SU-DHL-6 (cell line): Measurements from ENCODE around the gene MBD5.

Experiments used
- H2AFZ ChIP-seq: fragments of 200-600 bp; sonication (generic); 2 replicates; pipeline ENCODE4 v1.6.1; 2014; ENCODE audit warnings: low read depth, mild to moderate bottlenecking, moderate library complexity, mixed read lengths, antibody characterized with exemption, low read length; ENCODE audit not compliant: severe bottlenecking
- H3F3A ChIP-seq: fragments of 200-600 bp; shearing (Covaris generic); 2 replicates; pipeline ENCODE4 v1.6.0; 2016; ENCODE audit warnings: antibody characterized with exemption, mild to moderate bottlenecking; ENCODE audit not compliant: insufficient read depth
- H3K27ac ChIP-seq: fragments of 200-600 bp; sonication (generic); 2 replicates; pipeline ENCODE4 v1.5.1; 2016; ENCODE audit warnings: low read depth, mild to moderate bottlenecking, low read length, moderate library complexity, mixed read lengths
- H3K27me3 ChIP-seq: fragments of 200-600 bp; sonication (generic), shearing (Covaris generic); 2 replicates; pipeline ENCODE4 v1.6.0; 2014; ENCODE audit warnings: mild to moderate bottlenecking, low read length
- H3K36me3 ChIP-seq: fragments of 200-600 bp; sonication (generic); 2 replicates; pipeline ENCODE4 v1.6.1; 2014; ENCODE audit warnings: mild to moderate bottlenecking, low read length, mixed read lengths
- H3K4me2 ChIP-seq: fragments of 300-600, 200-600 bp; shearing (Covaris generic), sonication (generic); 2 replicates; pipeline ENCODE4 v1.6.0; 2014; ENCODE audit warnings: low read length, low read depth, mild to moderate bottlenecking; ENCODE audit not compliant: poor library complexity, severe bottlenecking
- H3K4me3 ChIP-seq: fragments of 200-600 bp; sonication (generic); 2 replicates; pipeline ENCODE4 v1.5.1; 2014; ENCODE audit warnings: antibody characterized with exemption, low read length, mild to moderate bottlenecking, mixed read lengths; ENCODE audit not compliant: insufficient read depth, poor library complexity, severe bottlenecking
- H3K79me2 ChIP-seq: fragments of 200-600 bp; sonication (generic); 2 replicates; pipeline ENCODE4 v1.6.1; 2014; ENCODE audit warnings: mild to moderate bottlenecking, low read length, moderate library complexity; ENCODE audit not compliant: insufficient read depth
- H3K9ac ChIP-seq: fragments of 200-600 bp; sonication (generic); 2 replicates; pipeline ENCODE4 v1.7.0; 2014; ENCODE audit warnings: mild to moderate bottlenecking, low read length
- H3K9me2 ChIP-seq: fragments of 200-600 bp; sonication (generic); replicated peaks from 2 replicates; pipeline ENCODE4 v1.6.1; 2014; ENCODE audit warnings: low read length; ENCODE audit not compliant: insufficient read depth
- H3K9me3 ChIP-seq: fragments of 200-600 bp; sonication (generic); 2 replicates; pipeline ENCODE4 v1.6.1; 2014; ENCODE audit warnings: low read length, mixed read lengths; ENCODE audit not compliant: insufficient read depth
- H4K20me1 ChIP-seq: fragments of 200-600 bp; sonication (generic); 2 replicates; pipeline ENCODE4 v1.6.1; 2014; ENCODE audit warnings: low read depth, mild to moderate bottlenecking, antibody characterized with exemption, low read length, moderate library complexity, mixed read lengths
- EZH2phosphoT487 ChIP-seq: fragments of 200-600 bp; sonication (generic), shearing (Covaris generic); conservative IDR thresholded peaks from 2 replicates; pipeline ENCODE4 v1.6.1; 2018; ENCODE audit warnings: mild to moderate bottlenecking, antibody characterized with exemption, low read length, moderate library complexity, mixed read lengths
- TF ChIP-seq, protein P1 (sequence below): fragments of 200-600 bp; sonication (generic); IDR thresholded peaks from one replicate; pipeline ENCODE4 v1.5.1; 2017; ENCODE audit warnings: antibody characterized with exemption, mild to moderate bottlenecking, low read length, moderate library complexity; ENCODE audit not compliant: insufficient read depth, poor library complexity, severe bottlenecking

The MBD5 gene

DNA sequence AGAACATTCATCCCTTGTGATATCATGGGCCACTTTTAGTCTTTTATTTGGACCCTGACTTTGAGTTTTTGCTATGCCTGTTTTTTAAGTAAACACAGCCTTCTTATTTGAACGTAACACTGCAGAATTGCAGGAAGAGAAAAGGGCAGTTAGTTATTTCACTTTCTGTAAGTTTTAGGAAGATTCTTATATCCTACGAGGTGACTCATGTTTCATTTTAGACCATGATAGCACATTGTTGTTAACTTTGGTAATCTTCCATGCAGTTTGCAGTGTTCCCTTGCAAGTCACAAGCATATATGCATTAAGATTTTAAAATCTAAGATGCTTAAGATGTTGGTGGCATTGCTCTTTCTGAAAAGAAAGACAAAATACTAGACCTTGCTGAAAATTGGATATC, 495.1 kb downstream of the MBD5 start:
- no peak overlapping the region for H2AFZ ChIP-seq
- TF ChIP-seq, protein P1, sequence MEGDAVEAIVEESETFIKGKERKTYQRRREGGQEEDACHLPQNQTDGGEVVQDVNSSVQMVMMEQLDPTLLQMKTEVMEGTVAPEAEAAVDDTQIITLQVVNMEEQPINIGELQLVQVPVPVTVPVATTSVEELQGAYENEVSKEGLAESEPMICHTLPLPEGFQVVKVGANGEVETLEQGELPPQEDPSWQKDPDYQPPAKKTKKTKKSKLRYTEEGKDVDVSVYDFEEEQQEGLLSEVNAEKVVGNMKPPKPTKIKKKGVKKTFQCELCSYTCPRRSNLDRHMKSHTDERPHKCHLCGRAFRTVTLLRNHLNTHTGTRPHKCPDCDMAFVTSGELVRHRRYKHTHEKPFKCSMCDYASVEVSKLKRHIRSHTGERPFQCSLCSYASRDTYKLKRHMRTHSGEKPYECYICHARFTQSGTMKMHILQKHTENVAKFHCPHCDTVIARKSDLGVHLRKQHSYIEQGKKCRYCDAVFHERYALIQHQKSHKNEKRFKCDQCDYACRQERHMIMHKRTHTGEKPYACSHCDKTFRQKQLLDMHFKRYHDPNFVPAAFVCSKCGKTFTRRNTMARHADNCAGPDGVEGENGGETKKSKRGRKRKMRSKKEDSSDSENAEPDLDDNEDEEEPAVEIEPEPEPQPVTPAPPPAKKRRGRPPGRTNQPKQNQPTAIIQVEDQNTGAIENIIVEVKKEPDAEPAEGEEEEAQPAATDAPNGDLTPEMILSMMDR = no peak
- TF ChIP-seq EZH2phosphoT487 = no peak
- no peak overlapping the region for H3K9ac ChIP-seq
- H3K4me2 ChIP-seq = no peak overlapping the region
- H3K27ac ChIP-seq = no peak overlapping the region
- no peak overlapping the region for H3K4me3 ChIP-seq
- no peaks in the 10 kb centered on the region for H4K20me1 ChIP-seq
- H3K27me3 ChIP-seq = no peaks in the 10 kb centered on the region
- no peaks in the 10 kb centered on the region for H3K9me2 ChIP-seq
- no peaks in the 10 kb centered on the region for H3K79me2 ChIP-seq
- no peaks in the 10 kb centered on the region for H3K9me3 ChIP-seq
- no peaks in the 10 kb centered on the region for H3F3A ChIP-seq
- no peaks in the 10 kb centered on the region for H3K36me3 ChIP-seq

DNA sequence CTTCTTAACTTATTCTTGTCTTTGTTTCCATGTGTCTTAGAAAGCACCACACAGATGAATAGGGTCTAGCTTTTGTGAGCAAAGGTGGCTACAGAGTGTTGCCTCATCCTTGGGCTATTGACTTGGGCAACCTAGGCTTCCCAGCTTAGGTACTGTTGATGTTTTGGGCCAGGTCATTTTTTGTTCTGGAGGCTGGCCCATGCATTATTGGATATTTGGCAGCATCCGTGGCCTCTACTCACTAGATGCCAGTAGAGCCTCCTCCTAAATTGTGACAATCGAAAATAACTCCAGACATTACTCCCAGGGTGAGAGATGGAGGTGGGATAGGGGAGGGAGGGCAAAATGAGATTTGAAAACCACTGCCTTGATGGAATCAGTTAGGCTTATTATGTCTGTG, 496.4 kb downstream of the MBD5 start:
- H3K4me3 ChIP-seq = no peak overlapping the region
- no peaks in the 10 kb centered on the region for H3K27me3 ChIP-seq
- H3F3A ChIP-seq = no peaks in the 10 kb centered on the region
- no peak overlapping the region for H3K27ac ChIP-seq
- TF ChIP-seq EZH2phosphoT487 = no peak
- TF ChIP-seq, protein P1 = no peak
- H3K79me2 ChIP-seq = no peaks in the 10 kb centered on the region
- H3K4me2 ChIP-seq = no peak overlapping the region
- H3K36me3 ChIP-seq = no peaks in the 10 kb centered on the region
- H3K9ac ChIP-seq = no peak overlapping the region
- no peaks in the 10 kb centered on the region for H3K9me2 ChIP-seq
- H3K9me3 ChIP-seq = no peaks in the 10 kb centered on the region
- no peak overlapping the region for H2AFZ ChIP-seq
- H4K20me1 ChIP-seq = no peaks in the 10 kb centered on the region

DNA sequence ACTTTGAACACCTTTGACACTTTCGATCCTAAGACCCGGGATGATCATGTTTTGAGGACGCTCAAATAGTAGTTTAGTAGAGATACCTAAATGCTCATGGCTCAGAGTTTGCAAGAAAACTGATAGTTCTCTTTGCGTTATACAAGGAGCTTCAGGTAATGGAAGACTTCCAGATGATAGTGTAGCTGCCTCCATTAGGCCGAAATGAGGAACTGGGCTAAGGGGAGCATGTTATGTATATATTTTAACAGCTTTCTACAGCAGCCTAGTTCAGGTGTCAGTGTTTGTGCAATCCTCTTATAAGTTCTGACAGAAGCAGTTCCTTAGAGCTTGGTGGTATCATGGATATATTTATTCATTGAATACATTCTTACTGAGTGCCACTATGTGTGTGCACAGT, 496.9 kb downstream of the MBD5 start:
- H3K4me3 ChIP-seq = no peak overlapping the region
- no peaks in the 10 kb centered on the region for H3K36me3 ChIP-seq
- H3F3A ChIP-seq = no peaks in the 10 kb centered on the region
- H3K4me2 ChIP-seq = no peak overlapping the region
- H3K9me3 ChIP-seq = no peaks in the 10 kb centered on the region
- no peaks in the 10 kb centered on the region for H3K9me2 ChIP-seq
- no peak overlapping the region for H3K27ac ChIP-seq
- TF ChIP-seq, protein P1 = no peak
- no peak for TF ChIP-seq EZH2phosphoT487
- H3K79me2 ChIP-seq = no peaks in the 10 kb centered on the region
- H3K9ac ChIP-seq = no peak overlapping the region
- H3K27me3 ChIP-seq = no peaks in the 10 kb centered on the region
- no peaks in the 10 kb centered on the region for H4K20me1 ChIP-seq
- H2AFZ ChIP-seq = no peak overlapping the region

DNA sequence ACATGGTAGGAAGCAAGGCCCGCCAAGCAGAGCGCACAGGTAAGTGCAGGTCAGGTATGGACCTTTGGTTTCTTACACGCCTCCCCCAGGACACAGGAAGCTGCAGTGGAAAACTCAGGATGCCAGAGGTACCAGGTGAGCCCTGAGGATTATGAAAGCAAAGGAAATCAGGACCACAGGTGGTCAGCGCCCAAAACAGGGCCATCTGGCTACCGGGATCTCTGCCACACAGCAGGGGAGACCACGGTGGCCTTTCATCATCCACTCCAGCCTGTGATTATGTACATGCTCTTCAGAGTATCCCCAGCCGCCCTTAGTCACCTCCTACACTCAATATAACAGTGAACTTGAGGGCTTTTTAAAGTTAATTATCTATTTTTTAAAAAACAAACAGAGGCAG, 498.1 kb downstream of the MBD5 start:
- H4K20me1 ChIP-seq = no peaks in the 10 kb centered on the region

More for the DNA sequence above, 498.1 kb downstream of the MBD5 start:
- H3K27me3 ChIP-seq = no peaks in the 10 kb centered on the region
- H3K9me2 ChIP-seq = no peaks in the 10 kb centered on the region
- H3K9me3 ChIP-seq = no peaks in the 10 kb centered on the region
- no peak overlapping the region for H3K4me3 ChIP-seq
- H2AFZ ChIP-seq = no peak overlapping the region
- H3K4me2 ChIP-seq = no peak overlapping the region
- no peaks in the 10 kb centered on the region for H3K79me2 ChIP-seq
- no peak overlapping the region for H3K27ac ChIP-seq
- no peaks in the 10 kb centered on the region for H3F3A ChIP-seq
- no peak for TF ChIP-seq EZH2phosphoT487
- H3K9ac ChIP-seq = no peak overlapping the region
- H3K36me3 ChIP-seq = no peaks in the 10 kb centered on the region
